ENCODE data around the gene KCNH1. TPM values are rescaled to one million over a fixed set of nuclear protein-coding genes. Genes with fewer than 3 reads are reported as not detected.

KCNH1 gene
- total RNA-seq, 2 donors from 2014 or later: 3.2 to 3.5 TPM

- Mint-ChIP-seq H3K9me3 (no peaks in the 10 kb centered on the region), H3K27ac (no peak overlapping the region), H3K36me3 (ENCODE audit: low read depth) (no peaks in the 10 kb centered on the region), H3K4me3 (peak overlapping the region; percentile 53), H3K27me3 (ENCODE audit: insufficient read depth) (peaks cover 50% of the 10 kb centered on the region), H3K4me1 (peaks cover 26% of the 10 kb centered on the region)
- peak; percentile 47 for DNase-seq
- H3K9me3 ChIP-seq (ENCODE audit: control insufficient read depth, low read length): no peaks in the 10 kb centered on the region
- H3K4me3 ChIP-seq (ENCODE audit: low read length): peak overlapping the region; percentile 74
- peaks cover 50% of the 10 kb centered on the region for H3K27me3 ChIP-seq (ENCODE audit: control insufficient read depth, insufficient read depth, low read length, poor library complexity, severe bottlenecking)
- H3K9ac ChIP-seq (ENCODE audit: extremely low read depth, low read length, poor library complexity, severe bottlenecking): no peak overlapping the region
- WGBS, 2 experiments (ENCODE audit: insufficient coverage in 1 of 2, insufficient read length in 1 of 2): 54 to 57% methylated on average over 11 to 20 of the region's 20 CpGs
- peaks cover 6% of the 10 kb centered on the region for H3K4me1 ChIP-seq (ENCODE audit: control insufficient read depth, insufficient read depth, low read length)
- H3K27ac ChIP-seq (ENCODE audit: low read depth, low read length): no peak overlapping the region
- no peak for TF ChIP-seq CTCF (conservative IDR thresholded peaks at IDR 0.05)
- H3K36me3 ChIP-seq (ENCODE audit: control insufficient read depth, insufficient read depth, low read length): no peaks in the 10 kb centered on the region
These were observed 1.1 kb downstream of the KCNH1 start for GRCh38 chr1:211132721-211133392.

- Mint-ChIP-seq H3K27ac (no peak overlapping the region), H3K4me3 (no peak overlapping the region), H3K9me3 (no peaks in the 10 kb centered on the region), H3K36me3 (ENCODE audit: low read depth) (no peaks in the 10 kb centered on the region), H3K27me3 (ENCODE audit: insufficient read depth) (peaks cover 50% of the 10 kb centered on the region), H3K4me1 (peaks cover 8% of the 10 kb centered on the region)
- Histone ChIP-seq H3K27me3 (ENCODE audit: control insufficient read depth, insufficient read depth, low read length, poor library complexity, severe bottlenecking) (peaks cover 50% of the 10 kb centered on the region), H3K4me3 (ENCODE audit: low read length) (no peak overlapping the region), H3K4me1 (ENCODE audit: control insufficient read depth, insufficient read depth, low read length) (no peaks in the 10 kb centered on the region), H3K9me3 (ENCODE audit: control insufficient read depth, low read length) (no peaks in the 10 kb centered on the region), H3K9ac (ENCODE audit: extremely low read depth, low read length, poor library complexity, severe bottlenecking) (no peak overlapping the region), H3K27ac (ENCODE audit: low read depth, low read length) (no peak overlapping the region), H3K36me3 (ENCODE audit: control insufficient read depth, insufficient read depth, low read length) (no peaks in the 10 kb centered on the region)
- DNase-seq: no peak
- 100% methylated on average over 1 of the region's 1 CpG for WGBS, 2 experiments (ENCODE audit: insufficient coverage in 1 of 2, insufficient read length in 1 of 2)
- TF ChIP-seq CTCF (conservative IDR thresholded peaks at IDR 0.05): no peak
These were observed 4.2 kb downstream of the KCNH1 start for GRCh38 chr1:211129776-211130175.

- Histone ChIP-seq H3K27ac (ENCODE audit: low read depth, low read length) (no peak overlapping the region), H3K4me3 (ENCODE audit: low read length) (no peak overlapping the region), H3K9me3 (ENCODE audit: control insufficient read depth, low read length) (no peaks in the 10 kb centered on the region), H3K9ac (ENCODE audit: extremely low read depth, low read length, poor library complexity, severe bottlenecking) (no peak overlapping the region), H3K36me3 (ENCODE audit: control insufficient read depth, insufficient read depth, low read length) (no peaks in the 10 kb centered on the region), H3K4me1 (ENCODE audit: control insufficient read depth, insufficient read depth, low read length) (no peaks in the 10 kb centered on the region), H3K27me3 (ENCODE audit: control insufficient read depth, insufficient read depth, low read length, poor library complexity, severe bottlenecking) (peaks cover 33% of the 10 kb centered on the region)
- Mint-ChIP-seq H3K27ac (no peak overlapping the region), H3K36me3 (ENCODE audit: low read depth) (no peaks in the 10 kb centered on the region), H3K27me3 (ENCODE audit: insufficient read depth) (peaks cover 40% of the 10 kb centered on the region), H3K9me3 (peaks cover under 1% of the 10 kb centered on the region), H3K4me1 (no peaks in the 10 kb centered on the region), H3K4me3 (no peak overlapping the region)
- DNase-seq: no peak
- TF ChIP-seq CTCF (conservative IDR thresholded peaks at IDR 0.05): no peak
- 89 to 94% methylated on average over 4 of the region's 4 CpGs for WGBS, 2 experiments (ENCODE audit: insufficient coverage in 1 of 2, insufficient read length in 1 of 2)
These were observed 6.8 kb downstream of the KCNH1 start for GRCh38 chr1:211127166-211127565.

Data from endodermal cell (in vitro differentiated cells).